Adrenal gland (tissue), 12 donors: ENCODE measurements around the gene RETREG2. TPM values are rescaled to one million over a fixed set of nuclear protein-coding genes. Genes with fewer than 3 reads are reported as not detected.

Experiments used
- DNase-seq, 7 donors: peaks; one replicate each; pipeline ENCODE4 v3.0.0-alpha.2; 2019 to 2020
- H3K27ac ChIP-seq, 5 donors: fragments of 200-600 bp; sonication (generic) in 4 of 5; 1 replicate in 3 of 5; 2 replicates in 2 of 5; pipeline versions ENCODE4 v1.5.1 to v1.8.0; 2016 to 2020; ENCODE audit warnings: mild to moderate bottlenecking in 1 of 5
- H3K27me3 ChIP-seq: fragments of 200-600 bp; 2 replicates; pipeline ENCODE4 v1.8.0; 2021
- H3K36me3 ChIP-seq, 2 donors: fragments of 200-600 bp; replicated peaks in 1 of 2; 1 replicate in 1 of 2; 2 replicates in 1 of 2; pipeline versions ENCODE4 v1.5.1 to v1.8.0; 2018 to 2022
- H3K4me1 ChIP-seq, 2 donors: fragments of 200-600 bp; replicated peaks in 1 of 2; 1 replicate in 1 of 2; 2 replicates in 1 of 2; pipeline versions ENCODE4 v1.5.1 to v1.8.0; 2018 to 2021
- H3K4me3 ChIP-seq, 4 donors: fragments of 200-600 bp; sonication (generic) in 3 of 4; one replicate each; pipeline ENCODE4 v1.5.1; 2016 to 2018
- H3K9me3 ChIP-seq, 3 donors: fragments of 200-600 bp; sonication (generic) in 1 of 3; replicated peaks in 1 of 3; 1 replicate in 2 of 3; 2 replicates in 1 of 3; pipeline versions ENCODE4 v1.5.1 to v1.8.0; 2016 to 2021
- POLR2A ChIP-seq, 2 donors: fragments of 450-650 bp; IDR thresholded peaks; one replicate each; pipeline ENCODE4 v1.6.1; 2017; ENCODE audit warnings: antibody characterized with exemption in 2 of 2, mild to moderate bottlenecking in 2 of 2, moderate library complexity in 1 of 2
- whole genome bisulfite sequencing, 4 donors: extraction: QIAGEN DNeasy Blood & Tissue Kit in 2 of 4; methylation state at CpG; one replicate each; pipeline versions ENCODE4 v1.1.5 to v1.1.7; 2013 to 2017; 5-methylcytosine and 5-hydroxymethylcytosine counted together
- intact Hi-C, 2 donors: fragments of 100-400 bp; cut with DNase I; formaldehyde crosslinking; loops; one replicate each; pipeline versions ENCODE4 v1.14.1 to v1.15.0; 2022 to 2023
- polyA plus RNA-seq, 3 donors: library from polyadenylated mRNA; stranded (reverse); fragments of 200-250 nt in 2 of 3; fragments of 350-450 nt in 1 of 3; fragmentation: Illumina TruSeq in 1 of 3; extraction: RNeasy Lipid Tissue Mini Kit (QIAGEN cat#74804) in 1 of 3; gene quantifications; one replicate each; pipeline ENCODE4 v1.2.3, GENCODE V29; 2013 to 2014
- total RNA-seq, 9 donors: library from RNA; depleted of rRNA in 4 of 9; stranded (reverse); fragments of >200 nt in 4 of 9; fragments of 120-200 nt in 1 of 9; fragmentation: NEBNext Ultra II Directional in 1 of 9; extraction: Animal tissue kit (Norgen Biotek cat#: 25700) in 1 of 9; gene quantifications; one replicate each; pipeline versions ENCODE4 v1.1.0 to v1.2.4, GENCODE V29; 2013 to 2023
- TF ChIP-seq, protein P1 (sequence below), 6 experiments: fragments of 450-650 bp in 4 of 6; fragments of 200-600 bp in 2 of 6; sonication (generic) in 1 of 6; IDR thresholded peaks; 1 replicate in 5 of 6; 2 replicates in 1 of 6; pipeline versions ENCODE4 v1.5.1 to v1.8.0; 2016 to 2021; ENCODE audit warnings: antibody characterized with exemption in 6 of 6, mild to moderate bottlenecking in 2 of 6, moderate library complexity in 1 of 6
- donor health status: healthy with polysubstance abuse.
- donor health status: Bipolar disorder and iron deficiency.
- donor health status: DM: yes; HTN: yes; CAD: no.
- donor health status: DM: no; HTN: no; CAD: no.
- donor health status: DM: no; HTN: no; CAD: no.
- donor health status: DM: yes; HTN: yes; CAD: no.

The RETREG2 gene
- total and polyA plus RNA-seq, 12 donors = 30.1 to 159 (median 83.8) TPM

DNA sequence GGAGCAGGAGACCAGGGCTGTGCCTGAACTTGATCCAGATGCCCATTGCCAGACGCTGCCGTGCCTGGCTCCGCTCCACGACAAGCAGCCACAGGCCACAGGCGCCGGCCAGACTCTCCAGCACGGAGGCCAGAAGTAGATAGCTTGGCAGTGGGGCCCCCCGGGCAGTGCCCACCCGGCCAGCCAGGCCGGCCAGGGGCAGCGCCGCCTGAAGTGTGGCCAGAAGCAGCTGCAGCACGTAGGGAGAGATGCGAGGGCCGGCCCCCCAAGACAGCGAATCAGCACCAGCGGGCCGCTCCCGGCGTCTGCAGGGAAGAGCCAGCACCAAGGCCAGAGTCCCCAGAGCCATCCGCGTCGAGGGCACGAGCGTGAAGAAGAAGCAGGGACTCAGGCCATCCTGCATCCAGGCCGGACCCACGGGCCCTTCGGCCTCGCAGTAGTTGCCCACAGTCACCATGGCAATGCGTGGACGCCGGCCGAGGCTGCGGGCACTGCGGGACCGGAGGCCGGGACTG is 40.2 kb downstream of the RETREG2 start:
- Histone ChIP-seq H3K27me3 (no peaks in the 10 kb centered on the region), H3K4me1 (peaks cover 23 to 30% of the 10 kb centered on the region in 2 donors), H3K36me3 (peaks cover 0 to 60% of the 10 kb centered on the region in 2 donors), H3K9me3 (no peaks in the 10 kb centered on the region), H3K27ac (peak overlapping the region; percentile 82 to 97 (median 92)), H3K4me3 (peak overlapping the region in 2 of 4 donors; percentile 46 to 69)
- 0 to 1% (median 1%) methylated on average over 16 to 37 of the region's 37 CpGs for WGBS, 4 donors
- peak; percentile 66 to 85 (median 80) for DNase-seq
- intact Hi-C loops = loop anchor here in 1 of 2 donors (10.0 kb wide), 1 partner anchor 53 kb away; the partner anchor contains the start of gene NHEJ1
- peak; percentile 8 to 38 for TF ChIP-seq POLR2A (IDR thresholded peaks at IDR 0.05)
- TF ChIP-seq, protein P1, sequence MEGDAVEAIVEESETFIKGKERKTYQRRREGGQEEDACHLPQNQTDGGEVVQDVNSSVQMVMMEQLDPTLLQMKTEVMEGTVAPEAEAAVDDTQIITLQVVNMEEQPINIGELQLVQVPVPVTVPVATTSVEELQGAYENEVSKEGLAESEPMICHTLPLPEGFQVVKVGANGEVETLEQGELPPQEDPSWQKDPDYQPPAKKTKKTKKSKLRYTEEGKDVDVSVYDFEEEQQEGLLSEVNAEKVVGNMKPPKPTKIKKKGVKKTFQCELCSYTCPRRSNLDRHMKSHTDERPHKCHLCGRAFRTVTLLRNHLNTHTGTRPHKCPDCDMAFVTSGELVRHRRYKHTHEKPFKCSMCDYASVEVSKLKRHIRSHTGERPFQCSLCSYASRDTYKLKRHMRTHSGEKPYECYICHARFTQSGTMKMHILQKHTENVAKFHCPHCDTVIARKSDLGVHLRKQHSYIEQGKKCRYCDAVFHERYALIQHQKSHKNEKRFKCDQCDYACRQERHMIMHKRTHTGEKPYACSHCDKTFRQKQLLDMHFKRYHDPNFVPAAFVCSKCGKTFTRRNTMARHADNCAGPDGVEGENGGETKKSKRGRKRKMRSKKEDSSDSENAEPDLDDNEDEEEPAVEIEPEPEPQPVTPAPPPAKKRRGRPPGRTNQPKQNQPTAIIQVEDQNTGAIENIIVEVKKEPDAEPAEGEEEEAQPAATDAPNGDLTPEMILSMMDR (IDR thresholded peaks at IDR 0.05) = peak in 1 of 6 experiments; percentile 9

DNA sequence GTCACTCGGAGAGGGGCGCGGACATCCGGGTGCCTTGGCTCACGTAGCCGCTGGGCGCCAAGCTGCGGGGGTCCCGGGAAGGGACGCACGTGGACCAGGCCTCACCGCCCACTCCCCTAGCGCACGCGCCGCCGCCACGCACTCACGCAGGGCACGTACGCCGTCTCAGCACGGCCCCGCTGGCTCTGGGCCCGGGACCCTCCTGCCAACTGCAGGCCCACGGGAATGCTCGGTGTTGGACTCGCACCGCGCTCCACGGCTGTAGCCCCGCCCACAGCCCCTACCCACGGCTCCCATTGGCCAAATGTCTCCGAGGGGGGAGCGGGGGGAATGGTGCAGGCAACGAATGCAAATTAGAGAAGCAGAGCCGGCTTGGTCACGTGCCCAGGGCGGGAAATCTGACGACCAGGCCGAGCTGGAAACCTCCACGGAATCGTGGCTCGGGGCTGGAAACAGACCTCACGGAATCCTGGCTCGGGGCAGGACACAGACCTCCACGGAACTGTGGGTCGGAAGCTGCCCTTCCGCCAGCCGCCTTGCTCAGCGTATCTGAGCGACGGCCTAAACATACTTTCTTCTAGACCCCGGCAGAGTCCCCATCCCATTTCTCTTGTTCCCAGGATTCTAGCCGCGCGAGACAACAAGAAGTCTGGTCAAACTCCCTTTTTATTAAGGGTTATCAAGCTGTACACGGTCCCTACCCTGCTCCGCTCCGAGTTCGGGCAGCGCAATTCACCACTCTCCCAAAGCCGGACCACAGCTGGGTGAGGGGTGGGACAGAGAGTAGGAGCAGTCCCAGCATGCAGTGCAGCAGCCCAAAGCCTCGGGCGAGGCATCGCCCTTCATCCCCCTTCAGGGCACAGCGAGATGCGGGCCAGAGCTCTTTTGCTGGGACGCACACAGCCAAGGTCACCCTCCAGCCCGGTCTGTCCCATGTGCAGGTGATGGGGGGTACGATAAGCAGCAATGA is 40.9 kb downstream of the RETREG2 start, which contains the start of gene ABCB6:
Gene ABCB6, minus strand, starts transcription at position 227 of the 970 bp plus-strand sequence. CDS start 285 bp downstream, outside the sequence.
- Histone ChIP-seq H3K27ac (peak within 1 kb of the TSS; percentile 82 to 97 (median 92)), H3K27me3 (no peaks in the 10 kb centered on the region), H3K4me1 (peaks cover 23 to 30% of the 10 kb centered on the region in 2 donors), H3K4me3 (peak within 1 kb of the TSS in 2 of 4 donors; percentile 46 to 69), H3K36me3 (peaks cover 0 to 60% of the 10 kb centered on the region in 2 donors), H3K9me3 (no peaks in the 10 kb centered on the region)
- DNase-seq = peak; percentile 97 to 99 (median 99)
- intact Hi-C loops = loop anchor here in 1 of 2 donors (10.0 kb wide), 1 partner anchor 54 kb away; the partner anchor contains the start of gene NHEJ1
- WGBS, 4 donors = 6 to 13% (median 9%) methylated on average over 21 to 71 of the region's 71 CpGs
- TF ChIP-seq, protein P1 (IDR thresholded peaks at IDR 0.05) = no peak
- TF ChIP-seq POLR2A (IDR thresholded peaks at IDR 0.05) = peak; percentile 62 to 69

DNA sequence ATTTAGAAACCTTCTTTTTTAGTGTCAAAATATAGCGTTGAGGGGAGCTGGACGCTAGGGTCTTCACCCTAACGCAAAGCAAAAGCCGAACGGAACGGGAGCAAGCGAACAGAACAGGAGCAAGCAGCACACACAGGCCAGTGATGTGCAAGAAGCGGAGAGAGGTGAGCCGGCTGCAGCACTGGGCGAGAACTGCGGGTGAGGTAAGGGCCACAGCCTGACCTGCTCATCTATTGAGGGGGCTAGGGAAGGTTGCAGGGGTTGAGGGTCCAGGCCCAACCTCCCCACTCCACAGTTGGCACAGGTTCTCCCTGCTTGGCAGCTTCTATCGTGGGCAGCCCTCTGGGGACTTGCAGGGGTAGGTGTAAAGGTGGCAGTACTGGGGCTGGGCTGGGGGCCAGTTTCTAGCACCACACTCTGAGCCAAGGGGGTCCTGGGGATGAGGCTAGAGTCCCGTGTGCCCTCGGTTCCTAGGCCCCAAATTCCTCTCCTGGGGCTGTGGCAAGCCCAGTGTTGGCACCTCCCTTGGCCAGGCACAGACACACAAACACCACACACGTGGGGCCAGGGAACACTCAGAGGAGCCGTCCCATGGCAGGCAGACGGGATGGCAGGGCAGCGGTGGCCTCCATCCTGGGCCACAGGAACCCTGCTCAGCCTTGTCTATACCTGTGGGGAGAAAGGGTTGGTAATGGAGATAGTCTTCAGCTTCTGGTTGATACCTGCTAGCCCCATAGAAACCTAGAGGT is 41.9 kb downstream of the RETREG2 start:
- intact Hi-C loops = loop anchor here in 1 of 2 donors (10.0 kb wide), 1 partner anchor 55 kb away; the partner anchor contains the start of gene NHEJ1

More for the DNA sequence above, 41.9 kb downstream of the RETREG2 start:
- H3K36me3 ChIP-seq = peaks cover 0 to 60% of the 10 kb centered on the region in 2 donors
- no peaks in the 10 kb centered on the region for H3K9me3 ChIP-seq
- WGBS, 4 donors = 91 to 93% (median 92%) methylated on average over 15 to 18 of the region's 18 CpGs
- no peaks in the 10 kb centered on the region for H3K27me3 ChIP-seq
- peaks cover 23 to 30% of the 10 kb centered on the region in 2 donors for H3K4me1 ChIP-seq
- H3K27ac ChIP-seq = peak overlapping the region in 3 of 5 donors; percentile 92 to 97 (median 95)
- DNase-seq = no peak
- H3K4me3 ChIP-seq = no peak overlapping the region
- TF ChIP-seq, protein P1 (IDR thresholded peaks at IDR 0.05) = no peak
- TF ChIP-seq POLR2A (IDR thresholded peaks at IDR 0.05) = no peak
